ENCODE data around the gene PPM1A. TPM values are rescaled to one million over a fixed set of nuclear protein-coding genes. Genes with fewer than 3 reads are reported as not detected.

Gene PPM1A
- 10 to 100 TPM; 19.5 to 36.3 (median 32.6) TPM for total RNA-seq

GRCh38 chr14:60248697-60249318, at the start of gene PPM1A:
PPM1A (plus strand) TSS chr14:60249221; CDS start chr14:60282704, 33,483 bp downstream.
- peak within 1 kb of the TSS; percentile 97 to 99 for H3K27ac ChIP-seq
- ATAC-seq (replicated peaks in 6 of 8), result peak; percentile 72 to 83 (median 78)
- H3K4me1 ChIP-seq (replicated peaks in 1 of 2), result peaks cover 9 to 19% of the 10 kb centered on the region in 2 donors
- in situ Hi-C loops (cut with MboI; ENCODE audit: low pct_unique_long_range_greater_than_20kb in 2 of 9, low sequenced_read_pairs in 9 of 9, unreplicated experiment in 9 of 9), result no loop called here
- 0 to 1% (median 0%) methylated on average over 1 to 15 of the region's 74 CpGs; no CpG with 5 or more reads in 6 of the 10 experiments for WGBS, 10 experiments
- peak within 1 kb of the TSS; percentile 70 to 92 (median 77) for H3K4me3 ChIP-seq

- no peak overlapping the region for H3K4me3 ChIP-seq
- H3K27ac ChIP-seq, result no peak overlapping the region
- in situ Hi-C loops (cut with MboI; ENCODE audit: low pct_unique_long_range_greater_than_20kb in 2 of 9, low sequenced_read_pairs in 9 of 9, unreplicated experiment in 9 of 9), result loop anchor here in 2 of 9 experiments (25.0 kb wide), 1 partner anchor 237 kb away; no protein-coding TSS in a partner anchor
- no peak for ATAC-seq (replicated peaks in 6 of 8)
- peaks cover 0 to 8% of the 10 kb centered on the region in 2 donors for H3K4me1 ChIP-seq (replicated peaks in 1 of 2)
These were observed 49.7 kb upstream of the PPM1A start for GRCh38 chr14:60199321-60199720.

GRCh38 chr14:60204104-60204842, 44.7 kb upstream of the PPM1A start:
- H3K27ac ChIP-seq, result no peak overlapping the region
- H3K4me3 ChIP-seq, result no peak overlapping the region
- in situ Hi-C loops (cut with MboI; ENCODE audit: low pct_unique_long_range_greater_than_20kb in 2 of 9, low sequenced_read_pairs in 9 of 9, unreplicated experiment in 9 of 9), result no loop called here

GRCh38 chr14:60204843-60205774, 43.9 kb upstream of the PPM1A start:
- peak in 4 of 8 experiments; percentile 27 to 50 (median 48) for ATAC-seq (replicated peaks in 6 of 8)
- Histone ChIP-seq H3K4me1 (replicated peaks in 1 of 2) (peaks cover 0 to 20% of the 10 kb centered on the region in 2 donors), H3K4me3 (no peak overlapping the region), H3K27ac (no peak overlapping the region)
- WGBS, 10 experiments, result 28 to 100% (median 61%) methylated on average over 1 to 5 of the region's 6 CpGs; no CpG with 5 or more reads in 2 of the 10 experiments
- in situ Hi-C loops (cut with MboI; ENCODE audit: low pct_unique_long_range_greater_than_20kb in 2 of 9, low sequenced_read_pairs in 9 of 9, unreplicated experiment in 9 of 9), result no loop called here

More at GRCh38 chr14:60204104-60204842, 44.7 kb upstream of the PPM1A start:
- WGBS, 10 experiments, result 0 to 50% (median 12%) methylated on average over 2 to 8 of the region's 8 CpGs
- peaks cover 0 to 20% of the 10 kb centered on the region in 2 donors for H3K4me1 ChIP-seq (replicated peaks in 1 of 2)
- ATAC-seq (replicated peaks in 6 of 8), result peak in 5 of 8 experiments; percentile 25 to 56 (median 41)

- Histone ChIP-seq H3K4me3 (no peak overlapping the region), H3K27ac (no peak overlapping the region), H3K4me1 (replicated peaks in 1 of 2) (peaks cover 0 to 20% of the 10 kb centered on the region in 2 donors)
- in situ Hi-C loops (cut with MboI; ENCODE audit: low pct_unique_long_range_greater_than_20kb in 2 of 9, low sequenced_read_pairs in 9 of 9, unreplicated experiment in 9 of 9), result no loop called here
- WGBS, 10 experiments, result 20 to 94% (median 75%) methylated on average over 1 to 7 of the region's 7 CpGs; no CpG with 5 or more reads in 1 of the 10 experiments
- ATAC-seq (replicated peaks in 6 of 8), result no peak
These were observed 42.8 kb upstream of the PPM1A start for GRCh38 chr14:60206249-60206670.

DNA sequence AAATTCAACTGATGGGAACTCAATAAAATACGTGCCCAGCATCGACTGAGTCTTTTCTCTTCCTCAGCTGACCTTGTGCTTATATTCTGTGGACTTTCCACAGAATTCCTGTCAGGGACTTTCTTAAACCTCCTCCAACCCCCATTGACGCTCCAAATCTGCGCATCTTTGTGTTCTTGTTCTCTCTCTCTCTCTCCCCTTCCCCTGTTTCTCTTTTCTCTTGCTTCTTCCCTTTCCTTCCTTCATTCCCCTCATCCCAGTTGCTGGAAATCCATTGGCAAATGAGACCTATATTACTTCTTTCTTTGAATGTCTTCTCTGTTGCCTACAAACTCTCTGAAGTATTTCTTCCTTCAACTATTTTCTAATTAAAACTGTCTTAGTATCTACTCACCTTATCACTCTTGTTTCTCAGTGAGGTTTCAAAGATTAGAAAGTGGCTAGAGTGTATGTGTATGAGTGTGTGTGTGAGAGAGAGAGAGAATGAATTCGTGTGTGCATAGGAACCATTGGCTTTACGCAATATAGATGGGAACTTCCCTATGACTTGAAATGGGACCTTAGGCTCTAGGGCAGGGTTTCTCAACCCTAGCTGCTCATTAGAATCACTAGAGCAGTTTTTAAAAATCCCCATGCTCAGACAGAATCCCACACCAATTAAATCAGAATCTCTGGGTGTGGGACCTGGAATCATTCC, 42.0 kb upstream of the PPM1A start:
- WGBS, 10 experiments, result 20 to 100% (median 89%) methylated on average over 2 to 6 of the region's 6 CpGs
- no peak overlapping the region for H3K27ac ChIP-seq
- in situ Hi-C loops (cut with MboI; ENCODE audit: low pct_unique_long_range_greater_than_20kb in 2 of 9, low sequenced_read_pairs in 9 of 9, unreplicated experiment in 9 of 9), result no loop called here
- no peak overlapping the region for H3K4me3 ChIP-seq
- H3K4me1 ChIP-seq (replicated peaks in 1 of 2), result peaks cover 0 to 20% of the 10 kb centered on the region in 2 donors
- ATAC-seq (replicated peaks in 6 of 8), result no peak

DNA sequence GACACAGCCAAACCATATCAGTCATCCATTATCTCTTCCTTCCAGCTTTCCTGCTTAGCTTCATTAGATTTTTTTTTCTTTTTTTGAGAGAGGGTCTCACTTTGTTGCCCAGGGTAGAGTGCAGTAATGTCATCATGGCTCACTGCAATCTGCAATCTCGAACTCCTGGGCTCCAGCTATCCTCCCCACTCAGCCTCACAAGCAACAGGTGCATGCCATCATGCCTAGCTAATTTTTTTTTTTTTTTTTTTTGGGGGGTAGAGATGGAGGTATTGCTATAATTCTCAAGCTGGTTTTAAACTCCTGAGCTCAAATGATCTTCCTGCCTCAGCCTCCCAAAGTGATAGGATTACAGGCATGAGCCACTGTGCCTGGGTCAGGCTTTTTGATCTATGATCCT, 38.3 kb upstream of the PPM1A start:
- Histone ChIP-seq H3K27ac (no peak overlapping the region), H3K4me3 (no peak overlapping the region), H3K4me1 (replicated peaks in 1 of 2) (no peaks in the 10 kb centered on the region)
- no peak for ATAC-seq (replicated peaks in 6 of 8)
- in situ Hi-C loops (cut with MboI; ENCODE audit: low pct_unique_long_range_greater_than_20kb in 2 of 9, low sequenced_read_pairs in 9 of 9, unreplicated experiment in 9 of 9), result no loop called here
- 0 to 100% (median 20%) methylated on average over 1 of the region's 1 CpG; no CpG with 5 or more reads in 4 of the 10 experiments for WGBS, 10 experiments

GRCh38 chr14:60211153-60211552, 37.9 kb upstream of the PPM1A start:
- ATAC-seq (replicated peaks in 6 of 8), result no peak
- H3K27ac ChIP-seq, result no peak overlapping the region
- H3K4me1 ChIP-seq (replicated peaks in 1 of 2), result no peaks in the 10 kb centered on the region
- no peak overlapping the region for H3K4me3 ChIP-seq
- 19 to 100% (median 55%) methylated on average over 1 to 3 of the region's 3 CpGs for WGBS, 10 experiments
- in situ Hi-C loops (cut with MboI; ENCODE audit: low pct_unique_long_range_greater_than_20kb in 2 of 9, low sequenced_read_pairs in 9 of 9, unreplicated experiment in 9 of 9), result no loop called here

DNA sequence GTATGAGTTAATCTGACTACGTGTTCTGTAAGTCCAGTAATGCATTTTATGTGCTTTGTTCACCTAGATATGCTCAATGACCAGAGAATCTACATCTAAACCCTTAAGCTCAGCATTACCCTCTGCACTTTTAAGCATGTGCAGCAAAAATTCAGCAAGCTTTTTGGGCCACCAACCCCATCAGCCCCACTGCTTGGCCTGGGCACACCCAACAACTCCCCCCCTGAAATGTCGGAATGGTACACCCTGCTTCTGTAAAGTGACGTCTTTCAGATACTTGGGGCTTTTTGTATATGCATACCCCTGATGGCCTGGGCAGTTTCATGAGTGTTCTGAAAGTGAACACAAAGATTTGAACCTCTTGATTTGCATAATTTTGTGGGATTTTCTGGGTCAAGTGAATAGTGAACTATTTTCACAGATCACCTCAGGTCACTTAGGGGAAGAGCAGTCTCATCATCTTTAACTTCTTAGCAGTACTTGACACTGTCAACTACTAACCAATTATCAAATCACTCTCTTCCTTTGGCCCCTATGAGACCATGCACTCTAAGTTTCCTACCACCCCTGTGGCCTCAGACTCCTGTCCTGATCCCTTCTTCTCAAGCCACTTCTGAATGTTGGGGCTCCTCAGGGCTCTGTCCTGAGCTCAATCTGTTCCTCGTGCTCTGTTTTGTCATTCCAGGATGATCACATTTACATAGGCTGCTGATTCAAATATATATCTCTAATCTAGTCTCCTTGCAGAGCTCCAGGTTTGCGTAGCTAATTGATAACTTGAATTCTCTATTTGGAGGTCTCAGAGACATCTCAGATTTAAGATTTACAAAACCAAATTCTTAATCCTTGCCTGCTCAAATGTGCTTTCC, 36.3 kb upstream of the PPM1A start:
- no peak overlapping the region for H3K27ac ChIP-seq
- in situ Hi-C loops (cut with MboI; ENCODE audit: low pct_unique_long_range_greater_than_20kb in 2 of 9, low sequenced_read_pairs in 9 of 9, unreplicated experiment in 9 of 9), result no loop called here
- no peak overlapping the region for H3K4me3 ChIP-seq
- ATAC-seq (replicated peaks in 6 of 8), result no peak
- WGBS, 10 experiments, result 40 to 100% (median 86%) methylated on average over 1 to 3 of the region's 5 CpGs; no CpG with 5 or more reads in 1 of the 10 experiments
- no peaks in the 10 kb centered on the region for H3K4me1 ChIP-seq (replicated peaks in 1 of 2)

DNA sequence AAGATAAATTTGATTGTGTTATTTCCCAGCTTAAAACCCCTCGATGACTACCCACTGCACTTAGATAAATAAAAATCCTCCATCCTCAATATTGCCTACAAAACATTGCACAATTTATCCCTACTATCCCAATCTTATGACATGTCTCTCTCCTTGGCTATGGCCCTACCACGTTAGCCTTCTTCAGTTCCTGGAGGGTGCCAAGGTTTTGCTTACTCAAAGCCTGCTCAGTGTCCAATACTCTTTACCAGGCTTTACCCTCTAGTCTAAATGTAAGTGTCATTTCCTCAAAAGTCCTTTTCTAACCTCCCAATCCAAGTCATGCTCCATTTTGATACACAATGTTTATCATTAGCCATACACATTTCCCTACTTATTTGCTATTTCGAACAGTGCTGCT, 35.0 kb upstream of the PPM1A start:
- in situ Hi-C loops (cut with MboI; ENCODE audit: low pct_unique_long_range_greater_than_20kb in 2 of 9, low sequenced_read_pairs in 9 of 9, unreplicated experiment in 9 of 9), result no loop called here
- no peaks in the 10 kb centered on the region for H3K4me1 ChIP-seq (replicated peaks in 1 of 2)
- no peak overlapping the region for H3K4me3 ChIP-seq
- H3K27ac ChIP-seq, result no peak overlapping the region
- no peak for ATAC-seq (replicated peaks in 6 of 8)
- 14 to 100% (median 91%) methylated on average over 1 to 3 of the region's 3 CpGs; no CpG with 5 or more reads in 1 of the 10 experiments for WGBS, 10 experiments

DNA sequence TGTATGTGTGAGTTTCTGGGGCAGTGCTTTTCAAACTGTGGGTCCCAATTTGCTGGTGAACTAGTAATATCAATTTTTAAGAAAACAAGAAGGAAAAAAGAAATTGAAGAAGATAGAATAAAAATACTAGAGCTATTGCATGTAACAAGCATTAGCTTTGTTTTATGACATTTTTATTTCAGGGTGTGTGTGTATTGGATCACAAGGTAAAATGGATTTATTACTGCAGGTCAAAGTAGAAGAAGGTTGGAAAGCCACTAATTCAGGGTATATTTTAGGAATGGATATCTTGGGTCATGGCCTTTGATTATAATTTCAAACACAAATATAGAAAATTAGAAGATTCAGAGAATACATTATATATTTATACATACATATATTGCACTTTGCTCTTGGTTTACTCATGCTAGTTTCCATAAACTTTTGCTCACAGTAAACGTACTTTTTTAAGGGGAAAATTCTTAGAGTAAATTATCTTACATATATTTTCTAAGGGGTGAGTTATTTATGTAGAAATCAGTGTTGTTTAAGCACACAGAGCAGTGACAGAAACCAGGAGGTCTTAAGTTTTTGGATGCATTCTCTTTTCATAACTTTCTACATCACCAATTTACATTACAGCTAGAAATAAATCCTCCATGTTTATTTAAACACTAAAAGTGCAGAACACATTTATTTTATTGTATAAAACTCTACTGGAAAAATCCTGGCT, 34.5 kb upstream of the PPM1A start:
- 0 to 55% (median 30%) methylated on average over 1 of the region's 1 CpG; no CpG with 5 or more reads in 3 of the 10 experiments for WGBS, 10 experiments
- no peak for ATAC-seq (replicated peaks in 6 of 8)

More for the DNA sequence above, 34.5 kb upstream of the PPM1A start:
- in situ Hi-C loops (cut with MboI; ENCODE audit: low pct_unique_long_range_greater_than_20kb in 2 of 9, low sequenced_read_pairs in 9 of 9, unreplicated experiment in 9 of 9), result no loop called here
- Histone ChIP-seq H3K27ac (no peak overlapping the region), H3K4me3 (no peak overlapping the region), H3K4me1 (replicated peaks in 1 of 2) (no peaks in the 10 kb centered on the region)

Data from motor neuron (in vitro differentiated cells).